Common myeloid progenitor, CD34-positive (primary cell): ENCODE results near the gene AK9.
"Not testable (repeated sequence)": the region's sequence is repeated elsewhere in the genome, so short reads cannot be mapped to it uniquely, and the experiment has no call there.

Experiments
- CTCF ChIA-PET: fragments of 350-600 bp; sonication (Branson Sonifier 250); formaldehyde crosslinking; loops from one replicate; lab custom pipeline; 2021; ENCODE audit warnings: antibody characterized with exemption; lab: Charles Lee
- POLR2A ChIA-PET: fragments of 350-600 bp; sonication (Branson Sonifier 250); formaldehyde crosslinking; loops from one replicate; lab custom pipeline; 2021; ENCODE audit warnings: antibody characterized with exemption; lab: Charles Lee
- DNase-seq, 3 donors: peaks; one replicate each; pipeline versions ENCODE4 v3.0.0 to v3.0.0-alpha.2; 2013
- H3K27ac ChIP-seq, 2 experiments: 1 replicate in 1 of 2; 2 replicates in 1 of 2; pipeline ENCODE4 v1.7.0; 2013; ENCODE audit warnings: inconsistent platforms in 2 of 2, low read length in 2 of 2, mild to moderate bottlenecking in 2 of 2, low read depth in 1 of 2, moderate library complexity in 1 of 2; ENCODE audit not compliant: severe bottlenecking in 2 of 2, insufficient read depth in 1 of 2, poor library complexity in 1 of 2
- H3K27me3 ChIP-seq, 5 experiments: replicated peaks in 2 of 5; 1 replicate in 3 of 5; 2 replicates in 2 of 5; pipeline versions ENCODE4 v1.6.1 to v1.7.0; 2013; ENCODE audit warnings: low read length in 4 of 5, mild to moderate bottlenecking in 2 of 5, moderate library complexity in 2 of 5, inconsistent platforms in 1 of 5; ENCODE audit not compliant: insufficient read depth in 5 of 5, control insufficient read depth in 4 of 5
- H3K36me3 ChIP-seq, 4 experiments: 1 replicate in 2 of 4; 2 replicates in 2 of 4; pipeline versions ENCODE4 v1.6.1 to v1.7.0; 2013; ENCODE audit warnings: low read length in 3 of 4, control low read depth in 1 of 4, mild to moderate bottlenecking in 1 of 4; ENCODE audit not compliant: control insufficient read depth in 4 of 4, insufficient read depth in 4 of 4
- H3K4me1 ChIP-seq, 4 experiments: 1 replicate in 3 of 4; 2 replicates in 1 of 4; pipeline versions ENCODE4 v1.6.1 to v1.7.1; 2013; ENCODE audit warnings: low read length in 3 of 4, mild to moderate bottlenecking in 3 of 4, control low read depth in 1 of 4, inconsistent platforms in 1 of 4, moderate library complexity in 1 of 4; ENCODE audit not compliant: control insufficient read depth in 4 of 4, insufficient read depth in 4 of 4; ENCODE audit errors: control extremely low read depth in 1 of 4
- H3K4me3 ChIP-seq, 7 experiments: 1 replicate in 4 of 7; 2 replicates in 3 of 7; pipeline versions ENCODE4 v1.5.1 to v1.7.0; 2013; ENCODE audit warnings: mild to moderate bottlenecking in 7 of 7, low read length in 6 of 7, moderate library complexity in 6 of 7, inconsistent platforms in 2 of 7, low read depth in 2 of 7, control low read depth in 1 of 7; ENCODE audit not compliant: insufficient read depth in 4 of 7, control insufficient read depth in 1 of 7; ENCODE audit errors: extremely low read depth in 1 of 7
- H3K9me3 ChIP-seq, 5 experiments: 1 replicate in 4 of 5; 2 replicates in 1 of 5; pipeline versions ENCODE4 v1.6.1 to v1.7.1; 2013; ENCODE audit warnings: low read length in 4 of 5, mild to moderate bottlenecking in 2 of 5, inconsistent platforms in 1 of 5, low read depth in 1 of 5, moderate library complexity in 1 of 5; ENCODE audit not compliant: control insufficient read depth in 4 of 5, insufficient read depth in 2 of 5; ENCODE audit errors: control extremely low read depth in 1 of 5
- WGBS: methylation state at CpG from one replicate; pipeline ENCODE4 v1.1.5; 2013; ENCODE audit not compliant: insufficient coverage; 5-methylcytosine and 5-hydroxymethylcytosine counted together

The AK9 gene

GRCh38 chr6:109519647-109520046, 171.4 kb downstream of the AK9 start:
- DNase-seq, H3K36me3 ChIP-seq, H3K27me3 ChIP-seq, H3K27ac ChIP-seq, POLR2A ChIA-PET, H3K4me3 ChIP-seq: not testable (repeated sequence)
- H3K9me3 ChIP-seq: peaks cover 0 to 17% (median 4%) of the 10 kb centered on the region in 5 experiments
- CTCF ChIA-PET: interaction anchor here (0.7 to 1.5 kb wide), 3 partner anchors 11 to 1826 kb away, joined by 3 to 4 read pairs (median 3); no protein-coding TSS in a partner anchor
- peaks cover 6 to 27% (median 19%) of the 10 kb centered on the region in 4 experiments for H3K4me1 ChIP-seq

DNA sequence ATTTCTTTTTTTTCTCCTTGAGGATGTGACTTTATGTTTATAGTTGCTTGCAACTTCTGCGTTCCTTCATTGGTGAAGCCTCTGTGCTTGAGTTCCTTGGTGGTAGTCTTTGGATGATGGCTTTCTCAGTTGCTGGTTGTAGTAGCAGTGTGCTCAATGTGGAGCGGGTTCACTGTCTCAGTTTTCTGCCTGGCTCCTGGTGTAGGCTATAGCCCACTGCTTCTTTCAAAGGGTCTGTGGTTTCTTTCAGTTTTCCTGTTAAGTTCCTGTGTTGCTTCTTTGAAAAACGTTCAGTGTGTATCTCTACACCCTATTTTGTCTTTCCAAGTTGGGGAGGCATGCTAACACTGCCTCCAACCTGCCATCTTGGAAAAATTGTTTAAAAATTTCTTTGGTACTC, 174.1 kb downstream of the AK9 start:
- no peaks in the 10 kb centered on the region for H3K27me3 ChIP-seq
- WGBS: 0% methylated on average over 2 of the region's 3 CpGs
- peak overlapping the region in 3 of 7 experiments; percentile 7 to 84 (median 59) for H3K4me3 ChIP-seq
- H3K27ac ChIP-seq: peak overlapping the region in 1 of 2 experiments; percentile 9
- H3K4me1 ChIP-seq: peaks cover 6 to 27% (median 19%) of the 10 kb centered on the region in 4 experiments
- no peaks in the 10 kb centered on the region for H3K36me3 ChIP-seq
- peaks cover 0 to 5% (median 0%) of the 10 kb centered on the region in 5 experiments for H3K9me3 ChIP-seq
- CTCF ChIA-PET: no interaction called here
- peak in 2 of 3 donors; percentile 11 to 57 for DNase-seq
- POLR2A ChIA-PET: no interaction called here

DNA sequence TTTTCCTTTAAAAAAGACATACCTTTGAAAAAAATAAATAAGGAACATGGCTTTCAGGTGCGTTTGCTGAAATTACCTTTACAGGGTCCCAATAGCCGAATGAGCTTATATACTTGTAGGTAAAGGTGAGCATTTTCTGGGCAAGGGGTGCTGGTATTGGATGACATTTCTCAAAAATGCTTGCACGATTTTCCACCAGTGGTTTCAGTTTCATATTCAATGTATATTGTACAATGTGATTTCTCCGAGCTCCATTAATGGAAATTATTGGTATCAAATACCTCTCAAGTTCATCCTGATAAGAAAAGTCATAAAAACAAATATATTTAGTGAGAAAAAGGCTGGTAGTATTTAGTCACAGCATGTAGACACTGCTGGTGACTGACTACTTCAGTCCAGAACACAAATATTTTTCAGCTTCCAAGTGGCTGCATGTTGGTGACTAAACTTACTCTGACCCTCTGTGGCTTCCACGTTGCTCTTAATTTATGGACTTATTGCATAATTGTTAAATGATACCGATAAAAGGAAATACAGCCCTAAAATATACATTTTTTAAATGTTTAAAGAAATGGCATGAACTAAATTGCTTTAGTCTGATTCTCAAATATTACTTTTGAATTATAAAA, 175.1 kb downstream of the AK9 start:
- peak; percentile 21 to 62 (median 47) for DNase-seq
- Histone ChIP-seq H3K36me3 (no peaks in the 10 kb centered on the region), H3K27ac (peak overlapping the region in 1 of 2 experiments; percentile 70), H3K9me3 (peaks cover 0 to 5% (median 0%) of the 10 kb centered on the region in 5 experiments), H3K4me1 (peaks cover 6 to 27% (median 19%) of the 10 kb centered on the region in 4 experiments), H3K4me3 (peak overlapping the region in 6 of 7 experiments; percentile 45 to 84 (median 55)), H3K27me3 (no peaks in the 10 kb centered on the region)
- CTCF ChIA-PET: interaction anchor here (0.7 to 1.6 kb wide), 5 partner anchors 9 to 524 kb away, joined by 3 to 6 read pairs (median 3); no protein-coding TSS in a partner anchor
- POLR2A ChIA-PET: no interaction called here
- WGBS: 53% methylated on average over 2 of the region's 6 CpGs

DNA sequence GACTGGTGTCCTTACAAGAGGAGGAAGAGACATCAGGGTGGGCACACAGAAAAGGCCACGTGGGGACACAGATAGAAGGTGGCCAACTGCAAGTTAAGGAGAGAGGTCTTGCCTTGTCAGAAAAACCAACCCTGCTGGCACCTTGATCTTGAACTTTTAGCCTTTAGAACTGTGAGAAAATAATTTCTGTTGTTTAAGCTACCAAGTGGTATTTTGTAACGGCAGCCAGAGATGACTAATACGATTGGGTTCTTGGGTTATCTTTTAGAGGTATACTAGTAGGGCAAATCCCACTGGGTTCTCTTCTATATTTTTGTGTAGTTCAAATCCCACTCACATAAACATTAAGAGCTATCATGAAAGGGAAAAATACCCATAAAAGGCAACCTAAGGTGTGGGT, 176.1 kb downstream of the AK9 start:
- no peaks in the 10 kb centered on the region for H3K36me3 ChIP-seq
- H3K4me1 ChIP-seq: peaks cover 6 to 27% (median 19%) of the 10 kb centered on the region in 4 experiments
- ChIA-PET CTCF (interaction anchor here (1.3 to 1.6 kb wide), 2 partner anchors 12 to 19 kb away, joined by 4 to 6 read pairs; no protein-coding TSS in a partner anchor), POLR2A (no interaction called here)
- DNase-seq: no peak
- no peak overlapping the region for H3K27ac ChIP-seq
- peaks cover 0 to 5% (median 0%) of the 10 kb centered on the region in 5 experiments for H3K9me3 ChIP-seq
- peak overlapping the region in 1 of 7 experiments; percentile 84 for H3K4me3 ChIP-seq
- WGBS: 100% methylated on average over 1 of the region's 3 CpGs
- H3K27me3 ChIP-seq: no peaks in the 10 kb centered on the region

GRCh38 chr6:109513571-109514071, 177.4 kb downstream of the AK9 start:
- Histone ChIP-seq H3K27me3 (no peaks in the 10 kb centered on the region), H3K27ac (no peak overlapping the region), H3K9me3 (peaks cover 0 to 2% (median 0%) of the 10 kb centered on the region in 5 experiments), H3K36me3 (no peaks in the 10 kb centered on the region), H3K4me1 (peaks cover 6 to 27% (median 19%) of the 10 kb centered on the region in 4 experiments), H3K4me3 (no peak overlapping the region)
- 100% methylated on average over 2 of the region's 2 CpGs for WGBS
- DNase-seq: no peak
- POLR2A ChIA-PET: no interaction called here
- CTCF ChIA-PET: no interaction called here

GRCh38 chr6:109512271-109512817, 178.7 kb downstream of the AK9 start:
- POLR2A ChIA-PET: no interaction called here
- CTCF ChIA-PET: no interaction called here
- H3K4me3 ChIP-seq: no peak overlapping the region
- H3K9me3 ChIP-seq: peaks cover 0 to 2% (median 0%) of the 10 kb centered on the region in 5 experiments
- 95% methylated on average over 2 of the region's 2 CpGs for WGBS
- H3K36me3 ChIP-seq: no peaks in the 10 kb centered on the region
- peaks cover 6 to 23% (median 16%) of the 10 kb centered on the region in 4 experiments for H3K4me1 ChIP-seq
- no peak for DNase-seq
- no peak overlapping the region for H3K27ac ChIP-seq
- no peaks in the 10 kb centered on the region for H3K27me3 ChIP-seq

DNA sequence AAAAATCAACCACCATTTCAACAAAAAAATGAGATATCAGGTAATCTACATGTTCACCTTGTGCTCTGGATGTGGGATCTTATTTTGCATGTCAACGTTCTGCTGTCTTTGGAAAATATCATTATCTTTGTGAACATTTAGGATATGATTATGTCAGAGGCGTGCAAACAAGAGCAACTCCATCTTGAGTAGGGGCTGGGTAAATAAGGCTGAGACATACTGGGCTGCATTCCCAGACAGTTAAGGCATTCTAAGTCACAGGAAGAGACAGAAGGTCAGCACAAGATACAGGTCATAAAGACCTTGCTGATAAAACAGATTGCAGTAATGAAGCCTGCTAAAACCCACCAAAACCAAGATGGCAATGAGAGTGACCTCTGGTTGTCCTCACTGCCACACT, 179.2 kb downstream of the AK9 start:
- Histone ChIP-seq H3K9me3 (peaks cover 0 to 2% (median 0%) of the 10 kb centered on the region in 5 experiments), H3K36me3 (no peaks in the 10 kb centered on the region), H3K27ac (no peak overlapping the region), H3K4me3 (no peak overlapping the region), H3K27me3 (no peaks in the 10 kb centered on the region), H3K4me1 (peaks cover 6 to 19% (median 11%) of the 10 kb centered on the region in 4 experiments)
- 100% methylated on average over 1 of the region's 2 CpGs for WGBS
- no peak for DNase-seq
- ChIA-PET POLR2A (no interaction called here), CTCF (no interaction called here)
